Tibial nerve (tissue), 4 donors: ENCODE data around the gene ISL2. TPM values are rescaled to one million over a fixed set of nuclear protein-coding genes. Genes with fewer than 3 reads are reported as not detected.

Experiments used
- DNase-seq, 2 donors: peaks; one replicate each; pipeline ENCODE4 v3.0.0-alpha.2; 2019; ENCODE audit warnings: low spot score in 2 of 2
- H3K27ac ChIP-seq, 4 donors: fragments of 200-600 bp; sonication (generic) in 3 of 4; one replicate each; pipeline ENCODE4 v1.5.1; 2017 to 2019; ENCODE audit warnings: mild to moderate bottlenecking in 1 of 4
- H3K27me3 ChIP-seq, 2 donors: fragments of 200-600 bp; sonication (generic) in 1 of 2; one replicate each; pipeline versions ENCODE4 v1.5.1 to v1.6.0; 2017 to 2019
- H3K36me3 ChIP-seq, 3 donors: fragments of 200-600 bp; sonication (generic); one replicate each; pipeline ENCODE4 v1.5.1; 2018 to 2019
- H3K4me1 ChIP-seq, 4 donors: fragments of 200-600 bp; sonication (generic) in 3 of 4; one replicate each; pipeline ENCODE4 v1.5.1; 2017 to 2019
- H3K4me3 ChIP-seq, 4 donors: fragments of 200-600 bp; sonication (generic) in 3 of 4; one replicate each; pipeline ENCODE4 v1.5.1; 2017 to 2019; ENCODE audit warnings: mild to moderate bottlenecking in 1 of 4, moderate library complexity in 1 of 4
- H3K9me3 ChIP-seq, 4 donors: fragments of 200-600 bp; sonication (generic) in 3 of 4; one replicate each; pipeline ENCODE4 v1.5.1; 2017 to 2019
- EP300 ChIP-seq, 2 donors: sonication (generic); formaldehyde crosslinking; IDR thresholded peaks; one replicate each; pipeline ENCODE4 v1.6.1; 2017; ENCODE audit warnings: antibody characterized with exemption in 2 of 2, mild to moderate bottlenecking in 1 of 2
- POLR2A ChIP-seq, 2 donors: fragments of 450-650 bp; IDR thresholded peaks; one replicate each; pipeline ENCODE4 v1.6.1; 2017; ENCODE audit warnings: antibody characterized with exemption in 2 of 2, mild to moderate bottlenecking in 2 of 2, moderate library complexity in 2 of 2
- WGBS, 2 donors: methylation state at CpG; one replicate each; pipeline ENCODE4 v1.1.5; 2018; 5-methylcytosine and 5-hydroxymethylcytosine counted together
- total RNA-seq, 4 donors: library from RNA; depleted of rRNA; stranded (reverse); fragments of >200 nt; gene quantifications; one replicate each; pipeline ENCODE4 v1.1.0, GENCODE V29; 2016
- TF ChIP-seq, protein P1 (sequence below), 5 experiments: fragments of 200-600 bp in 3 of 5; fragments of 450-650 bp in 2 of 5; sonication (generic) in 3 of 5; IDR thresholded peaks; one replicate each; pipeline ENCODE4 v1.5.1; 2016 to 2019; ENCODE audit warnings: antibody characterized with exemption in 5 of 5, mild to moderate bottlenecking in 3 of 5, moderate library complexity in 2 of 5

The ISL2 gene
- total RNA-seq, 4 donors from 2014 or later, result not detected

DNA sequence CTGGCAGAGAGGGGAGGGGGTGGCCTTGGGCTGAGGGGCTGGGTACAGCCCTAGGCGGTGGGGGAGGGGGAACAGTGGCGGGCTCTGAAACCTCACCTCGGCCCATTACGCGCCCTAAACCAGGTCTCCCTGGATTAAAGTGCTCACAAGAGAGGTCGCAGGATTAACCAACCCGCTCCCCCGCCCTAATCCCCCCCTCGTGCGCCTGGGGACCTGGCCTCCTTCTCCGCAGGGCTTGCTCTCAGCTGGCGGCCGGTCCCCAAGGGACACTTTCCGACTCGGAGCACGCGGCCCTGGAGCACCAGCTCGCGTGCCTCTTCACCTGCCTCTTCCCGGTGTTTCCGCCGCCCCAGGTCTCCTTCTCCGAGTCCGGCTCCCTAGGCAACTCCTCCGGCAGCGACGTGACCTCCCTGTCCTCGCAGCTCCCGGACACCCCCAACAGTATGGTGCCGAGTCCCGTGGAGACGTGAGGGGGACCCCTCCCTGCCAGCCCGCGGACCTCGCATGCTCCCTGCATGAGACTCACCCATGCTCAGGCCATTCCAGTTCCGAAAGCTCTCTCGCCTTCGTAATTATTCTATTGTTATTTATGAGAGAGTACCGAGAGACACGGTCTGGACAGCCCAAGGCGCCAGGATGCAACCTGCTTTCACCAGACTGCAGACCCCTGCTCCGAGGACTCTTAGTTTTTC is 4.9 kb downstream of the ISL2 start:
- H3K27me3 ChIP-seq, result peaks cover 12 to 100% of the 10 kb centered on the region in 2 donors
- WGBS, 2 donors, result 2 to 3% methylated on average over 26 to 29 of the region's 42 CpGs

DNA sequence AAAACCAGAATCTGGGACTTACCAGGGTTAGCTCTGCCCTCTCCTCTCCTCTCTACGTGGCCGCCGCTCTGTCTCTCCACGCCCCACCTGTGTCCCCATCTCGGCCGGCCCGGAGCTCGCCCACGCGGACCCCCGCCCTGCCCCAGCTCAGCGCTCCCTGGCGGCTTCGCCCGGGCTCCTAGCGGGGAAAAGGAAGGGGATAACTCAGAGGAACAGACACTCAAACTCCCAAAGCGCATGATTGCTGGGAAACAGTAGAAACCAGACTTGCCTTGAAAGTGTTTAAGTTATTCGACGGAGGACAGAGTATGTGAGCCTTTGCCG is 5.4 kb downstream of the ISL2 start:
- H3K27ac ChIP-seq, result no peak overlapping the region
- H3K4me3 ChIP-seq, result no peak overlapping the region
- H3K27me3 ChIP-seq, result peaks cover 8 to 100% of the 10 kb centered on the region in 2 donors
- no peaks in the 10 kb centered on the region for H3K36me3 ChIP-seq
- 4 to 12% methylated on average over 15 to 20 of the region's 20 CpGs for WGBS, 2 donors
- no peak for TF ChIP-seq EP300 (IDR thresholded peaks at IDR 0.05)
- no peak for TF ChIP-seq POLR2A (IDR thresholded peaks at IDR 0.05)
- TF ChIP-seq, protein P1, sequence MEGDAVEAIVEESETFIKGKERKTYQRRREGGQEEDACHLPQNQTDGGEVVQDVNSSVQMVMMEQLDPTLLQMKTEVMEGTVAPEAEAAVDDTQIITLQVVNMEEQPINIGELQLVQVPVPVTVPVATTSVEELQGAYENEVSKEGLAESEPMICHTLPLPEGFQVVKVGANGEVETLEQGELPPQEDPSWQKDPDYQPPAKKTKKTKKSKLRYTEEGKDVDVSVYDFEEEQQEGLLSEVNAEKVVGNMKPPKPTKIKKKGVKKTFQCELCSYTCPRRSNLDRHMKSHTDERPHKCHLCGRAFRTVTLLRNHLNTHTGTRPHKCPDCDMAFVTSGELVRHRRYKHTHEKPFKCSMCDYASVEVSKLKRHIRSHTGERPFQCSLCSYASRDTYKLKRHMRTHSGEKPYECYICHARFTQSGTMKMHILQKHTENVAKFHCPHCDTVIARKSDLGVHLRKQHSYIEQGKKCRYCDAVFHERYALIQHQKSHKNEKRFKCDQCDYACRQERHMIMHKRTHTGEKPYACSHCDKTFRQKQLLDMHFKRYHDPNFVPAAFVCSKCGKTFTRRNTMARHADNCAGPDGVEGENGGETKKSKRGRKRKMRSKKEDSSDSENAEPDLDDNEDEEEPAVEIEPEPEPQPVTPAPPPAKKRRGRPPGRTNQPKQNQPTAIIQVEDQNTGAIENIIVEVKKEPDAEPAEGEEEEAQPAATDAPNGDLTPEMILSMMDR (IDR thresholded peaks at IDR 0.05), result no peak
- H3K4me1 ChIP-seq, result peaks cover 0 to 78% (median 59%) of the 10 kb centered on the region in 4 donors
- no peak for DNase-seq
- H3K9me3 ChIP-seq, result no peaks in the 10 kb centered on the region

More for the DNA sequence above, 4.9 kb downstream of the ISL2 start:
- Histone ChIP-seq H3K36me3 (no peaks in the 10 kb centered on the region), H3K9me3 (no peaks in the 10 kb centered on the region), H3K27ac (no peak overlapping the region), H3K4me1 (peaks cover 0 to 78% (median 56%) of the 10 kb centered on the region in 4 donors), H3K4me3 (peak overlapping the region in 1 of 4 donors; percentile 46)
- no peak for TF ChIP-seq POLR2A (IDR thresholded peaks at IDR 0.05)
- TF ChIP-seq, protein P1 (IDR thresholded peaks at IDR 0.05), result no peak
- TF ChIP-seq EP300 (IDR thresholded peaks at IDR 0.05), result no peak
- no peak for DNase-seq

DNA sequence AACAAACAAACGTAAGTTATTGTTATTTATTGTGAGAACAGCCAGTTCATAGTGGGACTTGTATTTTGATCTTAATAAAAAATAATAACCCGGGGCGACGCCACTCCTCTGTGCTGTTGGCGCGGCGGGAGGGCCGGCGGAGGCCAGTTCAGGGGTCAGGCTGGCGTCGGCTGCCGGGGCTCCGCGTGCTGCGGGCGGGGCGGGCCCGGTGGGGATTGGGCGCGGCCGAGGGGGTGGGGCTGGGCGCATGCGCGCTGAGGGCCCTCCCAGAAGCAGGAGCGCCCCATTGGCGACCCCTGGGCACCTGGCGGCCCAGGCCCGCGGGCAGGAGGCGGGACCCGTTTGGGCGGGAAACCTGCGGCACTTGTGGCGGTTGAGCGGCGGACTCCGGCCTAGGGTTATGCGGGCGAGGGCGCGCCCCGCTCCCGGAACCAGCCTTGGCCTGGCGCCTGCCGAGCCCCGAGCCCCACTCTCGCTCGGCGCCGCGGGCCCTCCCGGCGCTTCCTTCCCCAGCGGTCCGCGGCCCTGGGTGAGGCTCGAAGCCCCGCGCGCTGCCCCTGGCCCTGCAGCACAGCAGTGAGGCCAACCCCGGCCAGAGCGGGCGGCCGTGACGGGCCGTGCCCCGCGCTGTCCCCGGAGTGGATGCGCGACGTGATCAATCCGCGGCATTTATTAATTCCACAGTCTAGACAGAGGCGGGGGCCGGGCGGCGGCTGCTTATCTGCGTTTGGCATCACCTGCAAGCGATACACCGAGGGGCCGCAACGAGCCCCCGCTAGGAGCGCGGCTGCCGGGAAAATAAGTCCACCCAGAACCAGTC is 6.0 kb downstream of the ISL2 start:
- no peak for TF ChIP-seq EP300 (IDR thresholded peaks at IDR 0.05)
- TF ChIP-seq POLR2A (IDR thresholded peaks at IDR 0.05), result no peak
- TF ChIP-seq, protein P1 (IDR thresholded peaks at IDR 0.05), result no peak
- no peaks in the 10 kb centered on the region for H3K9me3 ChIP-seq
- H3K27ac ChIP-seq, result no peak overlapping the region
- H3K27me3 ChIP-seq, result peaks cover 8 to 100% of the 10 kb centered on the region in 2 donors
- peaks cover 0 to 77% (median 57%) of the 10 kb centered on the region in 4 donors for H3K4me1 ChIP-seq
- DNase-seq, result no peak
- 5 to 6% methylated on average over 23 to 47 of the region's 87 CpGs for WGBS, 2 donors
- no peaks in the 10 kb centered on the region for H3K36me3 ChIP-seq
- peak overlapping the region in 1 of 4 donors; percentile 21 for H3K4me3 ChIP-seq

DNA sequence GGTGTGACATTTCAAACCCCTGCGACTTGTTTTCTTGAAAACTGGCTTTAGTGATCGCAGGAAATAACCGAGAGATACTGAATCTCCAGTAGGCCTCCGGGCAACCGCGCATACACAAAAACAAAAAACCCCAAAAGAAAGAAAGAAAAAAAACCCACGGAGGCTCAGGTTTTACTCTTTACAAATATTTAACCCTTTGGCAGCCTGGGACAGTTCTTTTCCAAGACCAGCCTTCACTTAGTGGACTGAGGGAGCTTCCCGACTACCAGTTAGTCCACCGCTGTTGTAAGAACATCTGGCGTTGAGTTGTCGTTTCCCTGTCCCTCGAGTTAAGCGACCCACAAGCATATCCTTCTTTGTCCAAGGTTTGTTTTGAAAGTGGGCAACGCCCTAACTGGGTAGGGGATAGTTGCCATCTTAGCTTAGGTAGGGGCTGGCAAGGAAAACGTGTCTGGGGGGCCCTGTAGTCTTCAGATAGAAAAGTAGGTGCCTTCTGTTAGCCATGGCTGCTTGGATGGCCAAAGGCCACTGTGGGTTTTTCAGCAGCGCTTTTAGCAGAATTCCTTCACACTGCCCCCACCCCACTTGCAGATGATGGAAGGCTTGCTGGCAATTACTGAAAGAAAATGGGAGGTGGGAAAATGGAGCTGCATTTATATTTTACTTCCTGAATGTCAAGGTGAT is 6.9 kb downstream of the ISL2 start:
- 40 to 42% methylated on average over 16 of the region's 16 CpGs for WGBS, 2 donors
- H3K4me3 ChIP-seq, result no peak overlapping the region
- peaks cover 8 to 100% of the 10 kb centered on the region in 2 donors for H3K27me3 ChIP-seq
- no peak for DNase-seq
- H3K4me1 ChIP-seq, result peaks cover 0 to 69% (median 52%) of the 10 kb centered on the region in 4 donors
- H3K36me3 ChIP-seq, result peaks cover 0 to under 1% (median 0%) of the 10 kb centered on the region in 3 donors
- no peak for TF ChIP-seq POLR2A (IDR thresholded peaks at IDR 0.05)
- no peak for TF ChIP-seq EP300 (IDR thresholded peaks at IDR 0.05)
- TF ChIP-seq, protein P1 (IDR thresholded peaks at IDR 0.05), result no peak
- H3K27ac ChIP-seq, result no peak overlapping the region
- no peaks in the 10 kb centered on the region for H3K9me3 ChIP-seq
